HAP-1 (cell line): ENCODE results near the gene HIVEP3.

Experiments
- DNase-seq, 2 experiments: peaks; one replicate each; pipeline ENCODE4 v3.0.0-alpha.2; 2016 to 2020; ENCODE audit warnings: low spot score in 2 of 2
- H3K27me3 ChIP-seq: fragments of 250-450 bp; sonication (Bioruptor Pico); 2 replicates; pipeline ENCODE4 v1.5.1; 2020; ENCODE audit warnings: low read depth, mild to moderate bottlenecking, moderate library complexity
- H3K36me3 ChIP-seq: fragments of 250-450 bp; sonication (Bioruptor Pico); replicated peaks from 2 replicates; pipeline ENCODE4 v1.5.1; 2020; ENCODE audit warnings: mild to moderate bottlenecking
- H3K4me1 ChIP-seq: fragments of 250-450 bp; sonication (Bioruptor Pico); 2 replicates; pipeline ENCODE4 v1.5.1; 2020; ENCODE audit warnings: mild to moderate bottlenecking
- H3K4me3 ChIP-seq: fragments of 250-450 bp; sonication (Bioruptor Pico); 2 replicates; pipeline ENCODE4 v1.5.1; 2020; ENCODE audit warnings: mild to moderate bottlenecking, moderate library complexity
- H3K9me3 ChIP-seq: fragments of 250-450 bp; sonication (Bioruptor Pico); 2 replicates; pipeline ENCODE4 v1.5.1; 2020; ENCODE audit warnings: mild to moderate bottlenecking, moderate library complexity
- in situ Hi-C: fragments of 300-500 bp; cut with MboI; formaldehyde crosslinking; loops from 3 replicates; pipeline ENCODE4 v1.14.3; 2020; ENCODE audit warnings: low sequenced_read_pairs, inconsistent platforms, mixed read lengths

The HIVEP3 gene

DNA sequence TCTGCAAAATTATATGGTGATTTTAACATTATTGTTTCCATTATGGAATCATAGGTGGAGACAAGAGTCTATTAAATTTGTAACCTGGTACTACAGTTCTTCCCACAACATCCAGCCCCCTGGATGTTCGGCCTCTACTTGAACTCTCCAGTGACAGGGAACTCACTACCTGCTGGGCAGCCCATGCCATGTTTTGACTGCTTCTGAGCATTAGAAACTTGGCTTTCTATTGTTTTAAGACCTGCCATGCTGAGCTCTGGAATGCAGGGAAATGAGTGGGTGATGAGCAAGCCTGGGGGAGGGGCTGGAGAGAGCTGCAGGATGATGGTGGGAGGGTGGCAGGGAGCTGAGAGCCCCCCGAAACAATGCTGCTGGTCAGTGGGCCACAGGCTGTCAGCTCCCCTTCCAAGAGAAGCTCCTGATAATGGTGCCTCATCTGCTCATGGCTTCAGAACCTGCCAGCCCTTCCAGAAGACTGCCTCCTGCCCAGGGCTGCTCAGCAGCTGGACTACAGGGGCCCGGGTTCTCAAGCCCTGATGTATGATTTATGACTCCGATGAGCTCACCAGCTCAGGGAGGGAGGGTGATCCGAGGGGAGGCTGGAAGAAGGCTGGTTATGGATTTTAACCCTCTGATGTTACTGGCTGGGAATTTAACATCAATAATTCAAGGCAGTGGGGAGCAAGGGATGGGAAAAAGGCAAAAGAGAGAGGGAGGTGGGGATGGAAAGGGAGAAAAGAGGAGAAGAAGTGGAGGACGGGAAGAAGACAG is 205.0 kb downstream of the HIVEP3 start:
- Histone ChIP-seq H3K9me3 (no peaks in the 10 kb centered on the region), H3K36me3 (no peaks in the 10 kb centered on the region), H3K27me3 (no peaks in the 10 kb centered on the region), H3K4me1 (no peaks in the 10 kb centered on the region), H3K4me3 (no peak overlapping the region)
- no peak for DNase-seq
- in situ Hi-C loops = no loop called here

DNA sequence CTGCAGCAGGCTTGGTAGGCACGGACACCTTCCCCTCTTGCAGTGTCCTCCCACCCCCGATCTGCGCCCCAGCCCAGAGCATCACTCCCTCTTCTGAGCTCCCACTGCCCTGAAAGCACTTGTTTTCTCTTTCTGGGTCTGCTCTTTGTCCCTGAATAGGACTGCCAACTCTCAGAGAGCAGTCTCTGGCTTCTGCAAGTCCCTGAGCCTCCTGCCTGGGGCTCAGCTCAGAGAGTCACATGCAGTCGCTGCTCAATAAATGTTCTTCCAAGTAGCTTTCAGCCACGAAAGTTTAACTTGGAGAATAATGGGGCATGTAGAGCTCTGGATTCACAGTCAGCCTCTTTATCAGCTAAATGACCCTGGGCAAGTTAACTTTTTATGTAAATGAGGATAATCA is 205.6 kb downstream of the HIVEP3 start:
- no peaks in the 10 kb centered on the region for H3K4me1 ChIP-seq
- no peaks in the 10 kb centered on the region for H3K36me3 ChIP-seq
- peak in 1 of 2 experiments; percentile 2 for DNase-seq
- H3K4me3 ChIP-seq = no peak overlapping the region
- H3K9me3 ChIP-seq = no peaks in the 10 kb centered on the region
- no peaks in the 10 kb centered on the region; the same call in 1 of the 2 replicates for H3K27me3 ChIP-seq
- in situ Hi-C loops = no loop called here

DNA sequence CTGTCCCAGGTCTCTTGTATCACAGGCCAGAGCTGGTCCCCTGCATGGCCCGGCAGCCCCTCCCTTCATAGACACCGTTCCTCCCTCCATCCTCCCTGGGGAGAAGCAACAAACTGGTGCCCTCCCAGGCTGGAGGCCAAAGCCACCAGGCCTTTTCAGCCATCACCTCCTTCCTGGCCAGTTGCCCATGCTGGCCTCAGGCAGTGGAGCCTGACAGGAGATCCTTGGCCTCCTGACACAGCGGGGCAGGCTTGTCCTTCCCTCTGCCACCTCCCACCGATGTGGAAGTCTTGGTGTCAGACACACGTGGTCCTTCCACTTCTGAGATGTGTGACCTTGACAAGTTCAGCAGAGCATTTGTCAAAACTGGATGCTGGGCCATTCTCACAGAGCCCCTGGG is 206.0 kb downstream of the HIVEP3 start:
- Histone ChIP-seq H3K4me3 (no peak overlapping the region), H3K27me3 (peaks cover 4% of the 10 kb centered on the region), H3K36me3 (no peaks in the 10 kb centered on the region), H3K9me3 (no peaks in the 10 kb centered on the region), H3K4me1 (no peaks in the 10 kb centered on the region)
- DNase-seq = no peak
- in situ Hi-C loops = no loop called here

DNA sequence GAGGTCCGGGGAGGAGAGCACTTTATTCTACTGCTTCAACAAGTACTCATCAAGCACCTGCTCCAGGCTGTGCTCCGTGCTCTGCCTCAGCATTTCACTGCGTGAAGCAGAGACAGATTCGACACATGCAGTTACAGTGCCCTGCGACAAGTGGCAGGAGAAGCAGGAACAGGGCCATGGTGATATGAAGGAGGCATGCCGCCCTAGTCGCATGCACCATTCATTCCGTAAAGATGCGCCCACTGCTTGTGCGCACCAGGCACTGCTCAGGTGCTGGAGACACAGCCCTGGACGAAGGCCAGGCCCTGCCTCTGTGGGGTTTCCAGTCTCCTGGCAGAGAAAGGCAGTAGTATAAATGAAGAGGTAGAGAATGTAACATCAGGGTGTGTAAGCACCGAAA is 206.6 kb downstream of the HIVEP3 start:
- no peak for DNase-seq
- no peaks in the 10 kb centered on the region for H3K4me1 ChIP-seq
- peaks cover 10% of the 10 kb centered on the region for H3K27me3 ChIP-seq
- H3K4me3 ChIP-seq = no peak overlapping the region
- in situ Hi-C loops = no loop called here
- H3K36me3 ChIP-seq = no peaks in the 10 kb centered on the region
- H3K9me3 ChIP-seq = no peaks in the 10 kb centered on the region

DNA sequence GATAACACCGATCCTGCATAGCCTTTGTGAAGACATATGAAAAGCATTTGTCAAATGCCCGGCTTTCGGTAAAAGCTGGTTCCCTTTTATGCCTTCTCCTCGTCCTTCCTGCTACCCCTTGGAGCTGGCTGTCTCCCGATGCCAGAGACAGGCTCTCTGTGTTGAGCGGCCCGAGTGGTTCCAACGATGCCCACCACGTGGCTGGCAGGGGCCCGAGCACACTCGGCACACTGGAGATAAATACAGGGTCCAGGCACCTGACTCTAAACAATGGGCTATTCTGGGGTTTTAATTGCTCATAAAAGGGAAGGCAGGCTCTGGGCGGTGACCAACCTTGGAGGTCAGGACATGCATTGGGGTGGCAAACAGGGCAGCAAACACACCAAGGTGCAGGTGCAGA is 207.1 kb downstream of the HIVEP3 start:
- in situ Hi-C loops = no loop called here

DNA sequence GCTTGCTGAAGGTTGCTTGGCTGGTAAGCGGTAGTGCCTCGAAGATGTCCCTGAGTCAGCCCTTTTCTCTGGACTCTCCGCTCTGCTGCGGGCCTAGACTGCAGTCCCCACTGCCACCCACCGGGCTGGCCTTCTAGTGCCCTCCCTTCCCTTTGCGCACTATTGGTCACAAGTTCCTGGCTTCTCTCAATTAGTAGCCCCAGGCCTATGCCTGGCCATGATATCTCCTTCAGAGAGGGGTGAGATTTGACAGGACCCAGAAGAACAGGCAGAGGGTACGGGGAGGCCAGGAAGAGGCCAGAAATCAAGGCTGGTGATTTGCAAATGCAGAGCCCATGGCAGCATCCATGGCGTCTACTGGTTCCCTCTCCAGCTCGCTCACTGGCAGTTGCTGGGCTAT is 207.7 kb downstream of the HIVEP3 start:
- H3K9me3 ChIP-seq = no peaks in the 10 kb centered on the region
- H3K4me1 ChIP-seq = no peaks in the 10 kb centered on the region
- no peak for DNase-seq
- in situ Hi-C loops = no loop called here
- H3K27me3 ChIP-seq = peaks cover 21% of the 10 kb centered on the region
- no peak overlapping the region for H3K4me3 ChIP-seq
- H3K36me3 ChIP-seq = no peaks in the 10 kb centered on the region

More for the DNA sequence above, 207.1 kb downstream of the HIVEP3 start:
- H3K27me3 ChIP-seq = peaks cover 15% of the 10 kb centered on the region
- no peak for DNase-seq
- H3K4me3 ChIP-seq = no peak overlapping the region
- H3K36me3 ChIP-seq = no peaks in the 10 kb centered on the region
- no peaks in the 10 kb centered on the region for H3K9me3 ChIP-seq
- H3K4me1 ChIP-seq = no peaks in the 10 kb centered on the region

DNA sequence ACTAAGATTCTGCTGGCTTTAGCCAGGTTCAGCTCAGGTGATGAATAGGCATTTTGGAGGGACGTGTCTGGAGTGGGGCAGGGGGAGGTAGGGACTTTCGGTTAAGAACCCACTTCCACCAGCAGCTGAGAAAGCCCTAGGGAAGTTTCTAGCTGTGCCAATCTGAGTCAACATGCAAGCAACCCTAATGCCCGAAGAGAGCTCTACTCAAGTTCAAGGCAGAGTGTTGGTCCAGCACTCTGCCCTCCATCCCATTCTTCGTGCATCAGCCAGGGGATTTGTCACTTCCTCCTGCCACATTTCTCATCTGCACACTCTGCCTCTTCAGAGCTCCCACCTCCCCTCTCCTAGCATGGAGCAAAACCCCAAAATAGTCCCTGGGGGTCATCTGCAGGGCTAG is 208.8 kb downstream of the HIVEP3 start:
- no peaks in the 10 kb centered on the region for H3K9me3 ChIP-seq
- H3K27me3 ChIP-seq = peaks cover 24% of the 10 kb centered on the region
- no peaks in the 10 kb centered on the region for H3K4me1 ChIP-seq
- in situ Hi-C loops = no loop called here
- H3K4me3 ChIP-seq = no peak overlapping the region
- no peak for DNase-seq
- H3K36me3 ChIP-seq = no peaks in the 10 kb centered on the region

DNA sequence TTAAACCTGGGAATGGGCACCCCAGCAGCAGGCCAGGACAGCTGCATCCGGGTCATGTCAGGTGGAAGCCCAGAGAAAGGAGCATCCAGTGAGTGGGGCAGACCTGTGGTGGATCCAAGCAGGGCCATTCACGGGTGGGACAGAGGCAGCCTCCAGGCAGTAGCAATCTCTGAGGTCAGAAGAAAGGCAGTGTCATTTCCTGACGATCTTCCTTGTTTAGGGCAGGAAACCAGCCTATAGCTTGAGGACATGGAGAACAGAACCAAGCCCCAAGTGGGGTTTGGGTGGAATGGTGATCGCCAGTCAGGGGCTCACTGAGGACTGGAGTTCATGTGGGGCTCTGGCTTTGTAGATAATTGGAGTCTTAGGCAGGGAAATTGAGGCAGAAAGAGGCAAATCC is 209.4 kb downstream of the HIVEP3 start:
- DNase-seq = no peak
- H3K9me3 ChIP-seq = no peaks in the 10 kb centered on the region
- in situ Hi-C loops = no loop called here
- H3K36me3 ChIP-seq = no peaks in the 10 kb centered on the region
- no peak overlapping the region for H3K4me3 ChIP-seq
- H3K27me3 ChIP-seq = peaks cover 24% of the 10 kb centered on the region
- no peaks in the 10 kb centered on the region for H3K4me1 ChIP-seq

DNA sequence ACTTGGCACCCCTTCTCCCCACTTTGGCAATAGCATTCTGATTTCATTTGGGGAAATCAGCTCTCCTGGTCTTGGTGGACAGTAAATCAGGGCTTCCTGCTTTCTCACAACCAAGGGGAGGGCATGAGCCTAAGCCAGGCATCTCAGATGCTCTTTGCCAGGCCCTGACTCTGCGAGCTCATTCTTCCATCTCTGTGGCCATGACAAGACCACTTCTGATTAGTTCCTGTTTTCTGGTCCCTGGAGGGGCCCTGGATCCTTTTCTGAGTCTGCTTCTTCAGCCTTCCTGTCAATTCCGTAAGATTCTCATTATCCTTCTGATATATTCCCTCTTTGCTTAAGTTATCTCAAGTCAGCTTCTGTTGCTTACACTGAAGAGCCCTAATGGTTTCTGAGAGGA is 210.4 kb downstream of the HIVEP3 start:
- Histone ChIP-seq H3K4me3 (no peak overlapping the region), H3K27me3 (peaks cover 24% of the 10 kb centered on the region), H3K36me3 (no peaks in the 10 kb centered on the region), H3K9me3 (no peaks in the 10 kb centered on the region), H3K4me1 (no peaks in the 10 kb centered on the region)
- in situ Hi-C loops = no loop called here
- DNase-seq = no peak

DNA sequence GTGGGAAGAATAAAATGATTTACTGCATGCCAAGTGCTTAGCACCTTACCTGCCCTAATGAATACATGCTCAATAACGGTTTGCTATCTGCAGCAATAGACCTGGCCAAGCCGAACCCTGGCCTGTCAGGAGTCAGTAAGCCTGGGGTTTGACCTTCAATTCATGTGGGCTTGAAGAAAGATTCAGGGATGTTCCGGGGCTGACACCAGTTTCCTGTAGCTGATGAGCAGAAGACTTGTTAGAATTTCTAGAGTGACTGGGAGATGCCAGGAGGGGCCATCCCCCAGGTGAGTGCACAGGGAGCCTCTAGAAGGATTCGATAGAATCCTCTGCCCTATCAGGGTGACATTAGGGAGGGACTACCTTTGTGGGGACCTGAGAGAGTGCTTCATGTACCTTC is 210.9 kb downstream of the HIVEP3 start:
- Histone ChIP-seq H3K9me3 (no peaks in the 10 kb centered on the region), H3K4me1 (no peaks in the 10 kb centered on the region), H3K36me3 (no peaks in the 10 kb centered on the region), H3K27me3 (peaks cover 24% of the 10 kb centered on the region), H3K4me3 (no peak overlapping the region)
- in situ Hi-C loops = no loop called here
- DNase-seq = no peak

DNA sequence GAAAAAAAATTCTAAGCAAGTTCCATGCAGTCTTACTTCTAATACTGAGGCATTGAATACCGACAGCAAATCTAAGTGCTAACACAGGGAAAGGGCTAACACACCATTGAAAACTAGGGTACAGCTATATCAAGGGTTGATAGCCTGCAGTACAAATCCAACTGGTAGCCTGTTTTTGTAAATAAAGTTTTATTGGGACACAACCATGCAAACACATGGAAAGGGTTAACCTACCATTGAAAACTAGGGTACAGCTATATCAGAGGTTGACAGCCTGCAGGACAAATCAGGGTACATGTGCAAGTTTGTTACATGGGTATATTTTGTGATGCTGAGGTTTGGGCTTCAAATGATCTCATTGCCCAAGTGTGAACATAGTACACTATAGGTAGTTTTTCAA is 212.9 kb downstream of the HIVEP3 start:
- Histone ChIP-seq H3K36me3 (no peaks in the 10 kb centered on the region), H3K4me3 (no peak overlapping the region), H3K4me1 (no peaks in the 10 kb centered on the region), H3K27me3 (peaks cover 24% of the 10 kb centered on the region), H3K9me3 (no peaks in the 10 kb centered on the region)
- DNase-seq = no peak
- in situ Hi-C loops = no loop called here

DNA sequence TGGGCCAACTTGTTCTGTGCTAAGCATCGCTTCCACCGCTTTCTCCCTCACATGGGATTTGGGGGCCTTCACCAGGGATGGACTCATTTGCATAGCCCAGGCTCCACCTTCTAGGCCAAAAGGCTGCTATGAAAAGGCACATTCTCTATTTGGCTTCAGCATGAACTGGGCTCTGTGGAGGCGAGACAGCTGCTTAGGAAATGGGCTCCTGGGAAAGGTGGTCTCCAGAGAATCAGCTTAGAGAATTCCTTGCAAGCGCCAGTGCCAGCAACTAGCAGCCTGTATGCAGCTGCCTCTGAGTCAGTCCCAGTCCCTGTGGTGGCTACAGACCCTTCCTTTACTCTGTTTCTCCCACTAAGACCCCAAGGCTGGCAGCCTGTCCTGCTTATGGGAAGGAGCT is 214.5 kb downstream of the HIVEP3 start:
- Histone ChIP-seq H3K4me3 (no peak overlapping the region), H3K4me1 (no peaks in the 10 kb centered on the region), H3K9me3 (no peaks in the 10 kb centered on the region), H3K27me3 (peaks cover 24% of the 10 kb centered on the region), H3K36me3 (no peaks in the 10 kb centered on the region)
- DNase-seq = no peak
- in situ Hi-C loops = no loop called here

DNA sequence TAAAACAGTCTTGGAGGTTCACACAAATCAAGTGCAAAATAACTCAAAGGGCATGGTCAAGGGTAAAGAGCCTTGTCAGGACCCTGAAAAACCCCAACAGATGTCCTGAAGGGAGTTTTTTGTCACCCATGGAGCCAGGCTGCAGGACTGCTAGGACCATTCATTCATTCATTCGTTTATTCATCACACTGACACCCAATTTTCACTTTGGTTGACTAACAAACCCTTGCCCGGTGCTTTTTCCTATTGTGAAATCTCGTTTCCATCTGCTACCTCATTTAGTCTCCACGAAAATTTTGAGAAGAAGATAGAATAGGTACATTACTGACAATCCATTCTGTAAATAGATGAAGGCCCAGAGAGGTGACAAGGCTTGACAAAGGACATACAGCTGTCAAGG is 216.0 kb downstream of the HIVEP3 start:
- H3K4me3 ChIP-seq = no peak overlapping the region
- H3K9me3 ChIP-seq = no peaks in the 10 kb centered on the region
- no peaks in the 10 kb centered on the region for H3K4me1 ChIP-seq
- no peaks in the 10 kb centered on the region for H3K36me3 ChIP-seq
- peaks cover 21% of the 10 kb centered on the region for H3K27me3 ChIP-seq
- in situ Hi-C loops = no loop called here
- DNase-seq = no peak

DNA sequence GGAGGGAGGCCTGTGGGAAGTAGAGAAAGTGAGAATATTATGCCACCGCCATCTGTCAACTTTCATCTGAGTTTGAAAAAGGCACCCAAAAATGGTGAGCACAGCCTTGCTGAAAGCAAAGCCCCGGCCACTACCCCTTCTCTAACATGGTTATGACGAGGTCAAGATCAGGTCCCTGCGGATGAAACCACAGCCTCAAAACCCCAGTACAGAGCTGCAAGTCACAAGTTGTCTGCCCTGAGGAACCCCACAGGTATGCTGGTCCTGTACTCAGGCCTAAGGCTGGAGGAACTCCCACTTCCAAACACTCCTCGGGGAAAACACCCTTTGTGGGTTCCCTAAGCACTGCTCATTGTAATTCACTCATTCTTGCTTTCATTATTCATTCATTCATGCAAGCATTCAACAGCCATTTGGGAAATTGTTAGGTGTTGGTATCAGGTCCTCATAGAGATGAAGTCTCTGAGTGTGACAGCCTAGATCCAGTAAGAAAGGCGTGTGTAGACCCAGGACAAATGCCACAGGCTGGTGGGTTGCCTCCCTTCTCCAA is 217.7 kb downstream of the HIVEP3 start:
- Histone ChIP-seq H3K36me3 (no peaks in the 10 kb centered on the region), H3K9me3 (no peaks in the 10 kb centered on the region), H3K4me3 (no peak overlapping the region), H3K27me3 (peaks cover 4% of the 10 kb centered on the region; the same call in 1 of the 2 replicates), H3K4me1 (no peaks in the 10 kb centered on the region)
- DNase-seq = no peak
- in situ Hi-C loops = no loop called here

DNA sequence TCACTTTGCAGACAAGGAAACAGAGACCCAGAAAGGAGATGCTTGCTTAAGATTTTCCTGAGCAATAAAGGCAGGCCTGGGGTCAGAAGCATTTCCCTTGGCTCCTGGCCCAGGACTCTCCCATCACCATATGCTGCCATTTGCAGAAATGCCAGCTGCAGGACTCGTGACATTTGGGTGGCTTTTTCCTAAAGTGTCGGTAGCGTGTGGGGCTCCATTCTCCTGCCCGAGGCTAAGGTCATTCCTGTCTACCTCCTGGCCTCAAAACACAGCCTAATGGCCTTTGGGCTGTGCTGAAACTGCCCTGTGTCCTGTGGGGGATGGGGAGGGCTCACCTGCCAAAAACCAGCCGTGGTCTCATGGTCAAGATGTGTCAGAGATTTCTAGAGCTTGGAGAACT is 218.1 kb downstream of the HIVEP3 start:
- no peak for DNase-seq
- in situ Hi-C loops = no loop called here
- Histone ChIP-seq H3K36me3 (no peaks in the 10 kb centered on the region), H3K27me3 (no peaks in the 10 kb centered on the region), H3K9me3 (no peaks in the 10 kb centered on the region), H3K4me3 (no peak overlapping the region), H3K4me1 (no peaks in the 10 kb centered on the region)
